IPS-20b (cell line): ENCODE data around the gene MINDY4.

ENCODE experiments used
- H3K27ac ChIP-seq: one replicate; pipeline ENCODE4 v1.5.1; 2013; ENCODE audit warnings: low read length
- H3K27me3 ChIP-seq: 2 replicates; pipeline ENCODE4 v1.6.1; 2013; ENCODE audit warnings: mild to moderate bottlenecking, low read length, inconsistent platforms; ENCODE audit not compliant: insufficient read depth
- H3K36me3 ChIP-seq: 2 replicates; pipeline ENCODE4 v1.6.1; 2013; ENCODE audit warnings: low read depth, mild to moderate bottlenecking, inconsistent platforms, low read length, moderate library complexity; ENCODE audit not compliant: insufficient read depth
- H3K4me1 ChIP-seq: 2 replicates; pipeline ENCODE4 v1.6.1; 2013; ENCODE audit warnings: mild to moderate bottlenecking, control low read depth, inconsistent platforms, low read length, moderate library complexity; ENCODE audit not compliant: insufficient read depth
- H3K4me3 ChIP-seq: 2 replicates; pipeline ENCODE4 v1.5.1; 2013; ENCODE audit warnings: mild to moderate bottlenecking, low read length, inconsistent platforms
- H3K9ac ChIP-seq: 2 replicates; pipeline ENCODE4 v1.6.1; 2013; ENCODE audit warnings: low read depth, mild to moderate bottlenecking, inconsistent platforms, low read length, moderate library complexity
- H3K9me3 ChIP-seq: 2 replicates; pipeline ENCODE4 v1.6.1; 2013; ENCODE audit warnings: mild to moderate bottlenecking, low read depth, low read length, inconsistent platforms; ENCODE audit not compliant: insufficient read depth

The MINDY4 gene

GRCh38 chr7:30842542-30843451 lies 71.6 kb downstream of the MINDY4 start:
- H3K27me3 ChIP-seq = no peaks in the 10 kb centered on the region
- H3K36me3 ChIP-seq = peaks cover 5% of the 10 kb centered on the region; the same call in 1 of the 2 replicates
- H3K9ac ChIP-seq = no peak overlapping the region
- H3K27ac ChIP-seq = no peak overlapping the region
- no peak overlapping the region for H3K4me3 ChIP-seq
- H3K4me1 ChIP-seq = no peaks in the 10 kb centered on the region
- no peaks in the 10 kb centered on the region for H3K9me3 ChIP-seq

- H3K27ac ChIP-seq = no peak overlapping the region
- peaks cover 5% of the 10 kb centered on the region; the same call in 1 of the 2 replicates for H3K36me3 ChIP-seq
- no peaks in the 10 kb centered on the region for H3K27me3 ChIP-seq
- H3K9ac ChIP-seq = no peak overlapping the region
- no peaks in the 10 kb centered on the region for H3K4me1 ChIP-seq
- no peak overlapping the region for H3K4me3 ChIP-seq
- H3K9me3 ChIP-seq = no peaks in the 10 kb centered on the region
Measured at GRCh38 chr7:30843741-30844482, 72.7 kb downstream of the MINDY4 start.

GRCh38 chr7:30844483-30844874 lies 73.3 kb downstream of the MINDY4 start:
- Histone ChIP-seq H3K4me3 (no peak overlapping the region), H3K4me1 (no peaks in the 10 kb centered on the region), H3K9ac (no peak overlapping the region), H3K27me3 (no peaks in the 10 kb centered on the region), H3K9me3 (no peaks in the 10 kb centered on the region), H3K36me3 (peaks cover 5% of the 10 kb centered on the region; the same call in 1 of the 2 replicates), H3K27ac (no peak overlapping the region)

GRCh38 chr7:30844916-30845315 lies 73.7 kb downstream of the MINDY4 start:
- no peaks in the 10 kb centered on the region for H3K27me3 ChIP-seq
- no peak overlapping the region for H3K4me3 ChIP-seq
- H3K27ac ChIP-seq = no peak overlapping the region
- H3K4me1 ChIP-seq = no peaks in the 10 kb centered on the region
- peaks cover 5% of the 10 kb centered on the region; the same call in 1 of the 2 replicates for H3K36me3 ChIP-seq
- no peak overlapping the region for H3K9ac ChIP-seq
- no peaks in the 10 kb centered on the region for H3K9me3 ChIP-seq

DNA sequence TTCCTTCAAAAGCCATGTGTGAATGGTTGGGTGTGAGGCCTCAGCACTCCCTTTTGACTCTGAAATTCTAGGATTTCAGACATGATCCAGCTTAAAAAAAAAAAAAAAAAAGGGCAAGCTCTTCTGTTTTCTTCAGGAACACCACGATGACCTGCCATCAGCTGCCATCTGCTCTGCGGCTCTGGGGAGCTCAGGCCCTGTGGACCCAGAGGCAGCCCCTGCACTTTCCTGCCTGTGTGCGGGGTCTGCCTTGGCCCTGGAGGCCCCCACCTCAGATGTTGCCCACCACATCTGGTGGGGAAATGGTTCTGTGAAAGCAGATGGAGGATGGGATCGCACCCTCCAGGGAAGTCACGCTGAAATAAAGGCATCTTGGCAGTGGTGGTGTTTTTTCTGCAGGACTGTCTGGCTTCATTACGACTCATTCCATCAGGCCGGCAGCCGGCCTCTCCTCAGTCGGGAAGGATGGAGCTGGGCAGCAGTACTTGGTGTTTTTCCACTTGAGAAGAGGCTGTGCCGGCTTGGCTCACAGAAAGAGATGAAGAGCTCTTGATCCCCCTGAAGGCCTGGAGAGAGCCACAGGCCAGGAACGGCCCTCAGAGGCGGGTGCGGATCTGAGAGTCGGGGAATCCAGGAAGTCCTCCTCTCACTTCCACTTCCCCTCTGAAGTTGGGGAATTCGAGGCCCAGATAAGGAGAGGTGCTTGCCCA lies 74.4 kb downstream of the MINDY4 start:
- Histone ChIP-seq H3K9me3 (no peaks in the 10 kb centered on the region), H3K9ac (no peak overlapping the region), H3K27ac (no peak overlapping the region), H3K36me3 (peaks cover under 1% of the 10 kb centered on the region; the same call in 1 of the 2 replicates), H3K4me1 (no peaks in the 10 kb centered on the region), H3K4me3 (no peak overlapping the region), H3K27me3 (no peaks in the 10 kb centered on the region)

- Histone ChIP-seq H3K36me3 (no peaks in the 10 kb centered on the region), H3K9ac (no peak overlapping the region), H3K27ac (no peak overlapping the region), H3K9me3 (no peaks in the 10 kb centered on the region), H3K4me3 (no peak overlapping the region), H3K4me1 (no peaks in the 10 kb centered on the region), H3K27me3 (no peaks in the 10 kb centered on the region)
Measured at GRCh38 chr7:30846378-30846777, 75.2 kb downstream of the MINDY4 start.

DNA sequence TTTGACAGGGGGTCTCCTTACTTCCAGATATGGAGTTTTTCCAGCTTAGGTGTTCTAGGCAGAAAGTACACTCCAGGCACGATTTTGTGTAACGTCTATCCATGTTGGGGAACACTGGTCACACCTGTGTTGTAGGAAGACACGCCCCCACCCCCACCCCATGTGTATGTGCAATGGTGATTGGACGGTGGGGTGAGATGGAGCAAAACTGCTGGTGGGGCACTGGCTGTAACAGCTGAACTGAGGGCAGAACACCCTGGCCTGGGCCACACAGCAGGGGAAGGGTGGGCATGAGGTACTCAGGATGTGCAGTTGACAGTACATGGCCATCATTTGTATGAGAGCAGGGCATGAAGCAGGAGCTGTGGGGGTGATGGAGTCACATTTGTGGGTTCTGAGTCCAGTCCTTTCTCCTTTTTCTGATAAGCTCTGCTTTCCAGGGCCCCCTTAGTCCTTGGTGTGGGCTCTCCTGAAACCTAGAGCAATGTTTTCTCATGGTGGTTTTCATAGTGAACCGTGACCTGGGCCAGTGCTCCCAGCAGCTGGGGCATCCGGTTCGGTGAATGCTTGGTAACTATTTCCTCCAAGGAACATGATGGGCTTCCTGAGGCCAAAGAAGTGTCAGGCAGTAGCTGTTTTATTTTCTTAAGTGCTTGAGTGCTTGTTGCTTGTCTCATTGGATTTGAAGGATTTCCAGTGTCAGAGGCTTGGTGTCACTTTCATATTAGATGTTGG lies 77.1 kb downstream of the MINDY4 start:
- no peaks in the 10 kb centered on the region for H3K27me3 ChIP-seq
- no peaks in the 10 kb centered on the region for H3K36me3 ChIP-seq
- H3K4me1 ChIP-seq = no peaks in the 10 kb centered on the region; the same call in 1 of the 2 replicates
- H3K4me3 ChIP-seq = no peak overlapping the region
- H3K9me3 ChIP-seq = no peaks in the 10 kb centered on the region
- H3K27ac ChIP-seq = no peak overlapping the region
- no peak overlapping the region for H3K9ac ChIP-seq

- H3K4me3 ChIP-seq = no peak overlapping the region
- H3K9ac ChIP-seq = no peak overlapping the region
- no peak overlapping the region for H3K27ac ChIP-seq
- no peaks in the 10 kb centered on the region for H3K27me3 ChIP-seq
- H3K36me3 ChIP-seq = no peaks in the 10 kb centered on the region
- no peaks in the 10 kb centered on the region; the same call in 1 of the 2 replicates for H3K4me1 ChIP-seq
- no peaks in the 10 kb centered on the region for H3K9me3 ChIP-seq
Measured at GRCh38 chr7:30849565-30849964, 78.3 kb downstream of the MINDY4 start.

- no peaks in the 10 kb centered on the region for H3K36me3 ChIP-seq
- H3K27me3 ChIP-seq = no peaks in the 10 kb centered on the region
- H3K4me3 ChIP-seq = no peak overlapping the region
- H3K27ac ChIP-seq = no peak overlapping the region
- no peaks in the 10 kb centered on the region for H3K9me3 ChIP-seq
- H3K4me1 ChIP-seq = no peaks in the 10 kb centered on the region; the same call in 1 of the 2 replicates
- H3K9ac ChIP-seq = no peak overlapping the region
Measured at GRCh38 chr7:30850426-30850825, 79.2 kb downstream of the MINDY4 start.

- H3K36me3 ChIP-seq = no peaks in the 10 kb centered on the region
- H3K4me3 ChIP-seq = no peak overlapping the region
- no peaks in the 10 kb centered on the region for H3K9me3 ChIP-seq
- no peak overlapping the region for H3K27ac ChIP-seq
- H3K27me3 ChIP-seq = no peaks in the 10 kb centered on the region
- no peaks in the 10 kb centered on the region; the same call in 1 of the 2 replicates for H3K4me1 ChIP-seq
- H3K9ac ChIP-seq = no peak overlapping the region
Measured at GRCh38 chr7:30851651-30852307, 80.6 kb downstream of the MINDY4 start.
